HG03175 (cell line): ENCODE data around the gene ATP1A3.
"Not testable (repeated sequence)": the region's sequence is repeated elsewhere in the genome, so short reads cannot be mapped to it uniquely, and the experiment has no call there.

Source experiments
- ATAC-seq: cut with Tn5 transposase; IDR thresholded peaks from one replicate; pipeline ENCODE4 v1.9.1; 2021; ENCODE audit warnings: mild to moderate bottlenecking, moderate library complexity; ENCODE audit not compliant: unreplicated experiment

The ATP1A3 gene

DNA sequence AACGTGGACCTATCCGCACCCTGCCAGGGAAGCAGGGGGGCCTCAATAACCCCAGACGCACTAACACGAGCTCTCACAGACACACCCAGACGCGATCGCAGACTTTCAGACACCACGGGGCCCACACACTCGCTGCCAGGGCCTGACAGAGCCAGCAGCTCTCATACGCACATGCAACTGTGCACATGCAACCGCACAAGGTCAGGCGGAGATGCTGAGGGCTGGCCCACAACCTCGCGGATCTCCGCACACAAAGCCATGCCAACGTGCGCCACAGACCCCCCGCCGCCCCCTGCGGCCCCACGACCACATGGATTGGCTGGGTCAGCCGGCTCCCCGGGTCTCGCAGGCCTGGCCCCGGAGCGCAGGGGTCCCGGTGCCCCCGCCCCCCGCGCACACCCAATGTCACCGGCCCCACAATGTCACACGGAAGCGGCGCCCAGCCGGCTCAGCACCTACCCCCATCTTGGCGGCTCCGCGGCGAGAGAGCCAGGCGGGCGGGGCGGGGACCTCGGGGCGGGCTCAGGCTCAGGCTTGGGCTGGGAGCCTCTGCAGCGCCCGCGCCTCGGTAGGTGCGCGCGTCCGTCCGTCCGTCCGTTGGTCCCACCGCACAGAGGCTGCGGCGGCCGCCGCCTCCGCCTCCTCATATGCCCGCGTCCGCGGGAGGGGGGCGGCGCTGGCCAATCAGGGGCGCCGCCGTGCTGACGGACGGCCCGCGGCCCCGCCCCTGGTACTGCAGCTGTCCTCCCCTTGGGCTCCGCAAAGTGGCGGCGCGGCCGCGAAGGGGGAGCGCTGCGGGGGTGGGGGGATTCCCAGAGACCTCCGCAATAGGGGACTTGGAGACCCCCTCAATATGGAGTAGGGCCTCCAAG is at the start of gene ATP1A3:
TSS of gene ATP1A3 (minus strand) at position 619 of the 872 bp plus-strand sequence. CDS start at position 465, 154 bp downstream.
- ATAC-seq, result no peak

DNA sequence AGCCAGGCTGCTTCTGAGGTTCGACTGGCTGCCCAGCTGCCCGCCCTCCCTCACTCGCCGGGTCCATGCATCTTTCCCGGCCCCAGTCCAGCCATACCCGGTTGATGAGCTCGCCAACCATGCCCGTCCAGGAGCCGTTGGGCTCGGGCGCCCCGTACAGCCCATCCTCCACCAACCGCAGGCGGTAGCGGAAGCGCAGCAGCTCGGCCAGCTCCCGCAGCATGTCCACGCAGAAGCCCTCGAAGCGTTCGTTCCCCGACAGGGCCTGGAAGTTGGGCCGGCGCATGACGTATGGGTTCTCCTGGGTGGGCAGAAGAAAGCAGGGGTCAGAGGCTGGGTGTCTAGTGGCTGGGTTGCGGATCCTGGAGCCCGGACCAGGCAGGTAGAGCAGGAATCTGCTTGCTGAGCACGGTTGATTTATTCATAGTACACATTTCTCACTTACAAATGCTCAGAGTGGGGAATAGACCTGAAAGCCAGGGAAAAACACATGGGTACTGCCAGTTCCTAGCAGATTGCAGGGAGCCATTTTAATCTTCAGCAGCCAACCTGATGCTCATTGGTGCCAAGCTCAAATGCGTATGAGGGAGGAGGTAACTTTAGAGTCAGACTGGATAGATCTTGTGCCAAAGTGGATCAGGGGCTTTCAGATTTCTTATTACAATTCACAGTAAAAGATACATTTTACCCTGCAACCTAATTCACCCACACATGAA is 48.6 kb upstream of the ATP1A3 start:
- no peak for ATAC-seq

DNA sequence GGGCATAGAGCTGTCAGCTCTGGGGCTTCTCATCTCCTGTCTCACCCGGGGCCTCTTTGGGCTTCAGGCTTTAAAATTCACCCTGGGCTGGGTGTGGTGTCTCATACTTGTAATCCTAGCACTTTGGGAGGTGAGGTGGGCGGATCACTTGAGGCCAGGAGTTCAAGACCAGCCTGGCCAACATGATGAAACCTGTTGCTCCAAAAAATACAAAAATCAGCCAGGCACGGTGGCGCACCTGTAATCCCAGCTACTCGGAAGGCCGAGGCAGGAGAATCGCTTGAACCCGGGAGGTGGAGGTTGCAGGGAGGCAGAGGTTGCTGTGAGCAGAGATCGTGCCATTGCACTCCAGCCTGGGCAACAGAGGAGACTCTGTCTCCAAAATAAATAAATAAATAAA is 46.5 kb upstream of the ATP1A3 start:
- not testable (repeated sequence) for ATAC-seq

GRCh38 chr19:42040031-42040430 is 46.0 kb upstream of the ATP1A3 start:
- ATAC-seq, result no peak

- no peak for ATAC-seq
Observed at GRCh38 chr19:42038666-42039065, 44.6 kb upstream of the ATP1A3 start.

- no peak for ATAC-seq
Observed at GRCh38 chr19:42037649-42038048, 43.6 kb upstream of the ATP1A3 start.

- ATAC-seq, result not testable (repeated sequence)
Observed at GRCh38 chr19:42034640-42035391, 40.8 kb upstream of the ATP1A3 start.

DNA sequence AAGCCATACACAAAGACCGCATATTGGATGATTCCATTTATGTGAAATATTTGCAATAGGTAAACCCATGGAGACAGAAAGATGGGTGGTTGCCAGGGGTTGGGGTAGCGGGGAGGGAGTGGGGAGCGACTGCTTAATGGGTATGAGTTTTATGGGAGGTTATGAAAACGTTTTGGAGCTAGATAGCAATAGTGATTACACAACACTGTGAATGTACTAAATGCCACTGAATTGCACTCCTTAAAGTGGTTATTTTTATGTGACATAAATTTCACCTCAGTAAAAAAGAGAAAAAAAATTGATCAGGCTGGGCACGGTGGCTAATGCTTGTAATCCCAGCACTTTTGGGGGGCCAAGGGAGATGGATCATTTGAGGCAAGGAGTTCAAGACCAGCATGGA is 39.4 kb upstream of the ATP1A3 start:
- no peak for ATAC-seq

DNA sequence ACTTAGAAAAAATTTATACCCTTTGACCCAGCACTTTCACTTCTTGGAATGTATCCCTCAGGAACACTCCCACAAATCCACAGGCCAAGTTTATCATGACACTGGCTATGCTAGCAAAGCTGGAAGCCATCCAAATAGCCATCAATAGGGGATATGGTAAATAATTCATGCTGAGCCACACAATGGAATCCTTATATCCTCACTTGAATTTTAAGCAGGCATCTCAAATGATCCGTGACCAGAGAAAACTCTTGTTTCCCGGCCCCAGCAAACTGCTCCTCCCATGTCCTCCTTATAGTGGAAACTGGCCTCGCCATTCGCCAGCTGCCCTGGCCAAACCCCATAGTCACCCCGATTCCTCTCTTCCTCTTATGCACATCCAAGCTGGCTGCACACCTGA is 38.4 kb upstream of the ATP1A3 start:
- no peak for ATAC-seq

DNA sequence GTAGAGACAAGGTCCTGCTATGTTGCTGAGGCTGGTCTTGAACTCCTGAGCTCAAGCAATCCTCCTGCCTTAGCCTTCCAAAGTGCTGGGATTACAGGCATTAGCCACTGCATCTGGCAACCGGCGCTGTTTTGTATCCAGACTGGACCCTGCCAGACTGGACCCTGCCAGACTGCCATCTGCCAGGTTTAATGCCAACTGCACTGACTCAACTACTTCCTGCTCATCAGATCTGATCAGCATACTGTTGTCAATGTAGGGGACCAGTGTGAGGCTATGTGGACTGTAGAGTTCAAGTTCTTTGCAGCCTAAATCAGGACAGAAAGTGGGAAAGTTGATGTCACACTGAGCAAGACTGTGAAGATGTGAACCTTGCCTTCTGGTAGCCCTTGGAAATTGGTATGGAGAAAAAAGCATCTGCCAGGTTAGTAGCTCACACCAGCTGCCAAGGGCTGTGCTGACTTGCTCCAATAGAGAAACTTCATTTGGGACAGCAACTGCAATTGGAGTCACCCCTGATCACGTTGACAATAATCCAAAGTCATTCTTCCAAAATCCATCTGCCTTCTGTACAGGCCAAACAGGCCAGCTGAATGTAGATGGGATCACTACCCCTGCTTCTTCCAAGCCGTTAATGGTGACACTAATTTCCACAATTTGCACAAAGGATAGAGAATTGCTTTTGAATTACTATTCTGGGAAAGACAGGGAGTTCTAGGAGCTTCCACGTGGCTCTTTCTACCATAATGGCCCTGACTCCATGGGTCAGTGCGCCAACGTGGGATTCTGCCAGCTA is 36.8 kb upstream of the ATP1A3 start:
- ATAC-seq, result no peak

DNA sequence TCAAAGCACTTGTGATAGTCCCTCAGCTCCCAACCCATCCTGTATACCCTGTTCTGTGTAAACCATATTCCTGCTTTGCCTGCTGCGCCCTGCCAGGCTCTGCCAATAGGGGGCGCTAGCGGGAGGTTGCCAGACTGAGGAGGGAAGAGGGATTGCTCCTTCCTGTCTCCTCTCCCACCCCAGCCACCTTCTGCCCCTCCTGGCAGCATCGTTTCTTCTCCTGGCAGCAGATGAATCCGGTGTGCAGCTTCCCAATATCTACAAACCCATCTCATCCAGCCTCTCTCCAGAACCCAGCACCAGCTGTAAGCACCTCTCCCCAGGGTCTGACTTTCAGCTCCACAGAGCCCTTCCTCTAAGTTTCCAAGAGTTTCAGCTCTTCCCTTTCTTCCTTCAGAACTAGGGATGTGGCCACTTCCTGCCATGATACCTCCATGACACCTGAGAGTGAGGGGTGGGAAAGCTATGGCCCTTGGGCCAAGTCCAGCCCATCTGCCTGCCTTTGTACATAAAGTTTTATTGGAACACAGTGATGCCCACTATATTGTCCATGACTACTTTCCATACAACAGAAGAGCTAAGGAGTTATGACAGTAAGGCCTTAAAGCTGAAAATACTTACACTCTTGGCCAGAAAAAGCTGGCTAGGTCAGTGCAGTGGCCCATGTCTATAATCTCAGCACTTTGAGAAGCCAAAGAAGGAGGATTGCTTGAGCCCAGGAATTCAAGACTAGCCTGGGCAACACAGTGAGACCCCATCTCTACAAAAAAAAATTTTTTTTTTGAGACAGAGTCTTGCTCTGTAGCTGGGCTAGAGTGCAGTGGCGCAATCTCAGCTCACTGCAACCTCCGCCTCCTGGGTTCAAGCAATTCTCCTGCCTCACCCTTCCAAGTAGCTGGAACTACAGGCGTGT is 34.5 kb upstream of the ATP1A3 start:
- ATAC-seq, result no peak

- ATAC-seq, result no peak
Observed at GRCh38 chr19:42024622-42025111, 30.6 kb upstream of the ATP1A3 start.

GRCh38 chr19:42023943-42024260 is 29.9 kb upstream of the ATP1A3 start:
- no peak for ATAC-seq

DNA sequence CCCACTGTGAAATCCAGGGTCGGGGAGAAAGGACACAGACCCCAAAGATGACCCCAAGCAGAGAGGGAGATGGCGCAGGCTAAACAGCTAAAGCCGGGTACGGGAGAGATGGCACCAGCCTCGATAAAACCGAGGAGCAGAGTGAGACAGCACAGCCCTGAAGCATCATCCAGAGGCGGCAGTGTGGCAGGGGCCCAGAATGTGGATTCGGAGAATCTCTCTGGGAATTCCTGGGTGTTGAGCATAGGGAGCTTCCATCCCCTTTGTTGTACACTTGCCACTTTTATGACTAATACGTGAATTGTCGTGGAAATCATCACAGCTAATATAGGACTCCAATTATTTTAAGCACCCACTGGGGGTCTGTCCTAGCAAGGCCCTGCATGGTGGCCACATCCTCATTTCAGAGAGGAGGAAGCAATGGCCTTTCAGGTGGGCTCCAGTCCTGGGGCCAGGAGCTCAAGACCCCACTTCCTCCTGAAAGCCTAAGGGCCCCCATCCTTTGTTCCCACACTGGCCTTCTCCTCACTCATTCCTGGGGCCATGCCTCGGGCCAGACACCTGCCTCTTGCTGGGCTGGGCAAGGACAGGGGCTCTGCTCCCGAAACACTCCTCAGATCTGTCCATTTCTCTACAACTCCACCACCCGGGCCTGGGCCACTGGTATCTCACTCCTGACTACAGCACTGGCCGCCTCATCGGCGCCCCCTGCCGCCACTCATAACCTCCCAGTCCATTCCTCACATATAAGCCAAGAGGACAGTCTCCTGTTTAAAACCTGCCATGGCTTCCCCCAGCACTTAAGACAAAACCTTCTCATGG is 29.3 kb upstream of the ATP1A3 start:
- no peak for ATAC-seq

- ATAC-seq, result no peak
Observed at GRCh38 chr19:42022616-42023015, 28.6 kb upstream of the ATP1A3 start.

GRCh38 chr19:42021185-42021584 is 27.2 kb upstream of the ATP1A3 start:
- no peak for ATAC-seq

DNA sequence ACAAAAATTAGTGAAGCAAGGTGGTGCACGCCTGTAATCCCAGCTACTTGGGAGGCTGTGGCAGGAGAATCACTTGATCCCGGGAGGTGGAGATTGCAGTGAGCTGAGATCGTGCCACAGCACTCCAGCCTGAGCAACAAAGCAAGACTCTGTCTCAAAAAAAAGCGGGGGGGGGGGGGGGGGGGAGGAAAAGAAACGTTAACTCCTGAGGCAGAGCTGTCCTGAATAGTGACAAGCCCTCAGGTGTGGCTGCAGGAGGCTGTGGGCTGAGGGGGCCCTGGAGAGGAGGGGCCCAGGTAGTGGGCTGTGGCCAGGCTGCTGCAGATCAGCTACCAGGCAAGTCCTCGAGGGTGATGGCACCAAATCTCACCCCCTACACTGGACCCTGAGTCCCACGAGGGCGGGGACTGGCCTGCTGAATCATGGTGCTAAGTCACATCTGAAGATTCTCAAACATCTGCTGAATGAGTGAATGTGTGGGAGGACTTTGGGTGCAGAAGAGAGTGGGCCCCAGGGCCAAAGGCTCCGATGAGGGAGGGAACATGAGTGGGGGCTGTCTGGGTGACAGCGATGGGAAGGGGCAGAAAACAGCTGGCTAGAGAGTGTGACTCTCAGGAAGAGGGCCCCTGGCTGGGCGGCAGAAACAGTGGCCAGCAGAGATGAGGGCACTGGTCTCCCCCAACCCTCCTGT is 24.6 kb upstream of the ATP1A3 start:
- no peak for ATAC-seq

DNA sequence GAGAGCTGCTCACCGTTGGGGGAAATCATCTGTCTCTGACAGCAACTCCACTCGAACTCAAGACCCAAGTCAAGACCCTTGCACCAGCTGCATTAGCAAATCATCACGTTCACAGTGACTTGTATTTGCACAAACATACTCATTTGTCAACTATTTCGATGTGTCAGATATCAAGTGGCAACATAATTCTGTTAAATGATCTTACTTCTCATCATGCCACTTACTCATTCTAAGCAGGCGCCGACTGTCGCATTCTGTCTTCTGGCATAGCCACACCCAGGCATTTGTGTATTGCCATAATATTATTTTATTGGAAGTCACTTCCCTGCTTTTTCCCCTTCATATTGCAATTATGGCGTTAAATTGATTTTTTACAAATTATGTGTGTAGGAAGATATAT is 23.0 kb upstream of the ATP1A3 start:
- ATAC-seq, result no peak
